Fibroblast of pulmonary artery (primary cell): Measurements from ENCODE around the gene HACD2.

Source experiments
- DNase-seq: peaks from one replicate; pipeline ENCODE4 v3.0.0-alpha.2; 2010; ENCODE audit warnings: low read depth
- H3K4me3 ChIP-seq: replicated peaks from 2 replicates; pipeline ENCODE4 v1.5.1; 2011; ENCODE audit warnings: low read depth, mild to moderate bottlenecking, control low read depth, low read length, moderate library complexity
- CTCF ChIP-seq: IDR thresholded peaks from 2 replicates; pipeline ENCODE4 v1.5.1; 2011; ENCODE audit warnings: mild to moderate bottlenecking, control low read depth, low read length, inconsistent platforms; ENCODE audit errors: missing control alignments

HACD2 gene

GRCh38 chr3:123446210-123446609, 138.6 kb downstream of the HACD2 start:
- no peak for DNase-seq
- no peak overlapping the region for H3K4me3 ChIP-seq
- TF ChIP-seq CTCF = no peak

GRCh38 chr3:123445702-123446101, 139.2 kb downstream of the HACD2 start:
- DNase-seq = no peak
- no peak overlapping the region for H3K4me3 ChIP-seq
- TF ChIP-seq CTCF = no peak

- TF ChIP-seq CTCF = no peak
- no peak for DNase-seq
- H3K4me3 ChIP-seq = no peak overlapping the region
Measured at GRCh38 chr3:123444744-123445143, 140.1 kb downstream of the HACD2 start.

GRCh38 chr3:123444023-123444422, 140.8 kb downstream of the HACD2 start:
- no peak for TF ChIP-seq CTCF
- H3K4me3 ChIP-seq = no peak overlapping the region
- DNase-seq = peak; percentile 13

- TF ChIP-seq CTCF = no peak
- DNase-seq = no peak
- H3K4me3 ChIP-seq = no peak overlapping the region
Measured at GRCh38 chr3:123442908-123443307, 141.9 kb downstream of the HACD2 start.

GRCh38 chr3:123442125-123442524, 142.7 kb downstream of the HACD2 start:
- no peak for DNase-seq
- no peak overlapping the region for H3K4me3 ChIP-seq
- TF ChIP-seq CTCF = no peak
